H54 (cell line): Measurements from ENCODE around the gene FLNB.

ENCODE experiments used
- DNase-seq: peaks from one replicate; pipeline ENCODE4 v3.0.0; 2011; ENCODE audit warnings: low spot score, mixed read lengths; ENCODE audit not compliant: insufficient read length
- FAIRE-seq: peaks from 3 replicates; lab custom pipeline; 2011; peaks lifted over from hg19 to GRCh38; lab: Jason Lieb, UNC
- POLR2A ChIP-seq: IDR thresholded peaks from 2 replicates; pipeline ENCODE4 v1.6.1; 2011; ENCODE audit warnings: low read depth, mild to moderate bottlenecking, low read length

The FLNB gene

DNA sequence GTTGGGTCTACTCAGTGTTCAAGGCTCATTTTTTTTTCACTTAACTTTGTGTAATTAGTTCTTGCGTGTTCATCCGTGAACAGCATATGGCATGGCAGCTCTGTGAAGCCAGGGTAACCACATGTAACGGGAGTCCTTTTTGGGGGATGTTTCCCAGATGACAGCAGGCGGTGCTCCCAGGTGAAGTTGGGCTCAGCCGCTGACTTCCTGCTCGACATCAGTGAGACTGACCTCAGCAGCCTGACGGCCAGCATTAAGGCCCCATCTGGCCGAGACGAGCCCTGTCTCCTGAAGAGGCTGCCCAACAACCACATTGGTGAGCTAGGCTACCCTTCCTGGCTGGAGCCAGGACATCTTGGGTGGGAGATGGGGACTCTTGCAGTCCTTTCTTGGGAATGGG lies 139.8 kb downstream of the FLNB start:
- no peak for TF ChIP-seq POLR2A
- DNase-seq (no peak), FAIRE-seq (no peak)

DNA sequence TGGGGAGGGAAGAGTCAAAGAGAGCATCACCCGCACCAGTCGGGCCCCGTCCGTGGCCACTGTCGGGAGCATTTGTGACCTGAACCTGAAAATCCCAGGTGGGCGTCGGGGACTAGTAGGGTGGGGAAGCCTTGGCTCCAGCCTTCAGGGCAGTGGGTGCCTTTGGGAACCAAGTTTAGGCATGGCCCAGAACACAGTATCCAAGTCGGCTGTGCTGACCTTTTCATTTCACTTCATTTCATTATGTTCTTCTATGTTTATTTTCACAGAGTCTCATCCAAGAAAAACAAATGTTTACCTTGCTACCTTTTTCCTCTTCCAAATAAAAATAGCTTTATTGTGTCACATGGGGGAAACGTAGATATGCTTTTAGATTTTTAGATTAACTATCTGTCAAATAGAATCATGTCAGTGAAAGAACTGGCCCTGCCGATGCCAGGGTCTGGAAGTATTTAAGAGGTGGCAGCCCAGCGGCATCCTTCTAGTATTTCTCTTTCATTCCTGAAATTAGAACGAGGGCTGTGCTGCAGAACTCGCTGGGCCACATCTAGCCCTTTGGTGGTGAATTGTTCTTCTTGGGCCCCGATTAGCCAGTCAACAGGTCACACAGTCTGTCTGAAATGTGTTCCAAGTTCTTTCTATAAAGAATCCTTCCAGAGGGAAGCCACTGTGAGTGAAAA lies 142.0 kb downstream of the FLNB start:
- FAIRE-seq: no peak
- no peak for DNase-seq
- TF ChIP-seq POLR2A: no peak

DNA sequence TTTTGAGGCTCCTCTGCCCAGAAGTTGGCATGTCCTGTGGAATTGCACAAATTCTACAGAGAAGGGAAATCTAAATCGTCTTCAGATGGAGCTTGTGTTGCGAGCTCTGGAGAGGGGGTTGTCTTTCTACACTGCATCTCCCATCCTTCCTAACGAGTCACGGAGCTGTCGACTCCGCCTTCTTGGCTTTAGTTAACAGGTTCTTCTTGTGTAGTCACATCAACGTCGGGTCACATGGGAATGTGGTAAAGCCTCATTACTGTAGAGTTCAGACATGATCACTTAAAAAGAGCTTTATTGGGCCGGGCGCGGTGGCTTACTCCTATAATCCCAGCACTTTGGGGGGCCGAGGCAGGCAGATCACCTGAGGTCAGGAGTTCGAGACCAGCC lies 142.6 kb downstream of the FLNB start:
- DNase-seq (no peak), FAIRE-seq (no peak)
- no peak for TF ChIP-seq POLR2A

DNA sequence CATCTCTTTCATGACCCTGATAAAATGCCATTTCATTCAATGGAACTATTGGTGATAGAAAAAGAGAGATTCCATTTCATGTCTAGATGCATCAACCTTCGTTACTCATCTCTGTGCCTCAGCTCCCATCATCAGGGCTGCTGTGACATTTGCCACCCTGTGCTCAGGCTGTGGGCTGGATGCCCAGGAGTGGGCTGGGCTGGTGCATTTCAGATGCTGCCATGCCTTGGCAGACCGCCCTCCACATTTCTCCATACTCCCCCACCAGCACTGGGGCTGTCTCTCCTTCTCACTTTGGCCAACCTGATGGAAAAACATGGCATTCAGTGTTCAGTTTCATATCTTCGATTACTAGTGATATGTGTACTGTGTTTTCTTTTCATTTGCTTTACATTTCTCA lies 143.4 kb downstream of the FLNB start:
- TF ChIP-seq POLR2A: no peak
- DNase-seq (no peak), FAIRE-seq (no peak)

DNA sequence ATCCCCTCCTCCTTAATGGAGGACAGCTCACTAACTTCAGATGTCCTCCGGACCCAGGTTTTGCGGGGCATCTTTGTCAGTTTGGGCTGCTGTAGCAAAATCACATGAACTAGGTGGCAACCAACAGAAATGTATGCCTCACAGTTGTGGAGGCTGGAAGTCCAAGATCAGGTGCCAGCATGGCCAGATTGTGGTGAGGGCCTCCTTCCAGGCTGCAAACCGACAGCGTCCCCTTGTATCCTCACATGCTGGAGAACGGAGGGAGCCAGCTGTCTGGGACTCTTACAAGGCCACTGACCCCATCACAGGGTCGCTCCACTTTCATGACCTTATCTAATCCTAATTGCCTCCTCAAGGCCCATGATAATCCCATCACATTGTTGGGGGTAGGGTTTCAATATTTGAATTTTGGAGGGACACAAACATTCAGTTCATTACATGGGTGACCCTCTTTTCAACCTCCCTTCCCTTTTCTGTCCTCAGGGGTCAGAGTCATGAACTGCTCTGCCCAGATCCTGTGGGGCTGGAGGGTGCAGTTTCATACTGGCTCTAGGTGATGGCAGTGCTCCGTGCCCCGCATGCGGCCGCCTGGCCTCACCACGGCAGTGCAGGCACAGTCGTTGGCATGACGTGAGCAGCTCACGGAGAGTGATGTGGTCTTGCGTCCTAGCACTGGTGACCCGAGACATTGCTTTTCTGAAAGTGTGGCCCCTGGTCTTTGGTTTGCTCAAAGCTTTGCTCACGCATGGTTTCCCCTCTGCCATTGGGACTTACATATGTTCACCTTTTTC lies 144.2 kb downstream of the FLNB start:
- TF ChIP-seq POLR2A: no peak
- no peak for DNase-seq
- no peak for FAIRE-seq

DNA sequence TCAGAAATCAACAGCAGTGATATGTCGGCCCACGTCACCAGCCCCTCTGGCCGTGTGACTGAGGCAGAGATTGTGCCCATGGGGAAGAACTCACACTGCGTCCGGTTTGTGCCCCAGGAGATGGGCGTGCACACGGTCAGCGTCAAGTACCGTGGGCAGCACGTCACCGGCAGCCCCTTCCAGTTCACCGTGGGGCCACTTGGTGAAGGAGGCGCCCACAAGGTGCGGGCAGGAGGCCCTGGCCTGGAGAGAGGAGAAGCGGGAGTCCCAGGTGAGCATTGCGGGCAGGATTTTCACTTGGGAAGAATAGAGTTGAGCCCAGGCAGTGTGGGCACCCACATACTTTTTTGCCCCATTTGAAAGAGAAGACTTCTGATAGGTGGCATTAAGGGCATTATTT lies 145.1 kb downstream of the FLNB start:
- FAIRE-seq (no peak), DNase-seq (no peak)
- TF ChIP-seq POLR2A: no peak

DNA sequence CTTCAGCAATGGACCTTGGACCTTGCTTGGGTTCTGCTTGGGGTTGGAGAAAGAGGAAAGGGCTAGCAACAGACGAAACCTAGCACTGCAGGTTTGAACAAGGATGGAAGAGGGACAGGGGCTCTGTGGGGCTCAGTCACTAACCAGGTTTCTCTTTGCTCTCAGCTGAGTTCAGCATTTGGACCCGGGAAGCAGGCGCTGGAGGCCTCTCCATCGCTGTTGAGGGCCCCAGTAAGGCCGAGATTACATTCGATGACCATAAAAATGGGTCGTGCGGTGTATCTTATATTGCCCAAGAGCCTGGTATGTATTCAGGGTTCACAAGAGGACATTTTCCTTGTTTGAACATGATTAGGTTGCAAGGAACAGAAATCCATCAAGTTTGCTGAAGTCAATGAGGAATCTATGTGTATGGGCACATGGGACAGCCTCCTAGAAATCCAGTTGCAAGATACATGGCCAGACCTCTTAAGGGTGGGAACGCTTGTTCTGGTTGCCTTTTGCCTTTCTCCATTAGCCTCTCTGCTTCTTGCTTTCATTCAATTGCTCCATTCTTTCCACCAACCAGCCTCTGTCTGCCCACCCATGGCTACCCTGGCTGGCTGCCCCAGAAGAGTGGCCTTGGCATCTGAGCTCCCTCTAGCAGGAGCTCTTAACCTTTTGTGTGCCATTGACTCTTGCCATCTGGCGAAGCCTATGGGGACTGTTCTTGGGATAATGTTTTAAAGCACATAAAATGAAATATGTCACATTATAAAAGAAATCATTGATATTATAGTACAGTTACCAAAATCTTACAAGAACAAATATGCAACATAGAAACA lies 146.6 kb downstream of the FLNB start:
- no peak for FAIRE-seq
- TF ChIP-seq POLR2A: no peak
- no peak for DNase-seq

DNA sequence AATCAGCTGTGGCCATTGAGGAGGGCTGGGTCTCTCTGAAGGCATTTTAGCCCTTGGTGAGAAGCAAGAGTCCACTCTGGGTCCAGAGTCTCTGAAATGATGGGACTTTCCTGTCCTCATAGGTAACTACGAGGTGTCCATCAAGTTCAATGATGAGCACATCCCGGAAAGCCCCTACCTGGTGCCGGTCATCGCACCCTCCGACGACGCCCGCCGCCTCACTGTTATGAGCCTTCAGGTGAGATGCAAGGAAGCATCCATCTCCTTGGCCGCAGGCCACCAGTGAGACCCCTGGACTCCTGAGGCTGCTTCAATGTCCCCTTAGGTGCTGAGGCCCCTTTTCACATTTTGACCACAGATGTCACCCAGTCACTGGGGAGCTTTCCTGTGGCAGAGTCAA lies 147.6 kb downstream of the FLNB start:
- FAIRE-seq: no peak
- no peak for DNase-seq
- no peak for TF ChIP-seq POLR2A

DNA sequence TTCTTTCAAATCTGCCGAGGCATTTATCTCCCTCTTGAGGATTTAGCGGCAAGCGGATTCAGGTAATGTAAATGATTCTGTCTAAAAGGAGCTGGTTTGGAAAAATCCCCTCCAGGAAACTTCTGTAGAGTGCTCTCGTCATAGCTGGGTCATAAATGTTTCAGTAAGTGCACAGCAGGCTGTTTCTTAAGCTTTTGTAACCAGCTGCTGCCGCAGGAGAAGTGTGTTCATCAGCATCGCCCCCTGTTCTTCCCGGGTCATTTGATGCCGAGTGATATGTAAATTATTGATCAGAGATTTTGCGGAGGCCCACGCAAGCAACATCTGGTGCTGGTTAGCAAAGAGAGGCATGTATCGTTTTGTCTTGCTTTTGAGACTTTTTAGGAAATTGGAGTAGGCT lies 149.5 kb downstream of the FLNB start:
- DNase-seq (no peak), FAIRE-seq (no peak)
- TF ChIP-seq POLR2A: no peak

DNA sequence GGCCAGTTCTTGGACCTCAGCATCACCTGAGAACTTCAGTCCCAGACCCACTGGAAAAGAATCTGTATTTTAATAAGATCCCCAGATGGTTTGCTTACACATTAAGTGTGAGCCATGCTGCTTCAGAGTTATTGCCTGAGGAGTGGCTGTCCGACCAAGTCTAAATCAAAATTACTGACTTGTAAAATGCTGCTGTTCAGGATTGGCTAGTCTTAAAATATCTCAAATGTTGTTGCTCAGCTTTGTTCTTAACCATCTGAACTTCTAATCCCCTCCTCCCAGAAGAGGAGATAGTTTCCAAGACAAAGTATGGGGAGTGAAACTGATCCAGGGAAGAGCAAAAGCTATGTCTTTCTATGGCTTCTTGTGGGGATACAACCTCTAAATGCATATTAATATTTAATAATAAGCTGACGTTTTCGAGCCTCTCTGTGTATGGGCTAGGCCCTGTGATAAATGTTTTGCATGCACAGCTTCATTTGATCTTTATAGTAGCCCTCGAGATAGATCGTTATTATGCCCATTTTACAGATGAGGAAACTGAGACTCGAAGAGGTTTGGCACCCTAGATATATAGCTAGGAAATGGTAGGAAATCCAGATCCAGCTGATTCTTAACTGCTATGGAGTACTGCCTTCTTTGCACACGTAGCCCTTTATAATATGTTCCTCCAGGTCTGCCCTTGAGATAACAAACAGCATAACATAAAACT lies 150.4 kb downstream of the FLNB start:
- no peak for FAIRE-seq
- TF ChIP-seq POLR2A: no peak

DNA sequence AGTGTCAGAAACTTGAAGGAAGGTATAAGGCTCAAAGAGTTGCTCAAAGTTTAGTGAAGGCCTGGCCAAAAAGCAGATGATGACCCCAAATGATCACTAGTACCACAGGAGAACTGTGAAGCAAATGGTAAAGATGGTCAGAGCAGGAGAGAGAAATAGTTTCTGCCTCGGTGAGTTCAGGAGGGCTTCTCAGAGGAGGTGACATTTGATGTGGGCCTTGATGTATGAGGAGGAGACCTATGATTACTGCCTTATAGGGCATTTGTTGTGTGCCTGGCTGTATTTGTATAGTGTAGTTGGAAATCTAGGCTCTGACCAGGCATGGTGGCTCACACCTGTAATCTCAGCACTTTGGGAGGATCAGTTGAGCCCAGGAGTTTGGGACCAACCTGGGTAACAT lies 152.2 kb downstream of the FLNB start:
- TF ChIP-seq POLR2A: no peak
- FAIRE-seq: no peak
- no peak for DNase-seq

More for the DNA sequence above, 150.4 kb downstream of the FLNB start:
- DNase-seq: no peak

DNA sequence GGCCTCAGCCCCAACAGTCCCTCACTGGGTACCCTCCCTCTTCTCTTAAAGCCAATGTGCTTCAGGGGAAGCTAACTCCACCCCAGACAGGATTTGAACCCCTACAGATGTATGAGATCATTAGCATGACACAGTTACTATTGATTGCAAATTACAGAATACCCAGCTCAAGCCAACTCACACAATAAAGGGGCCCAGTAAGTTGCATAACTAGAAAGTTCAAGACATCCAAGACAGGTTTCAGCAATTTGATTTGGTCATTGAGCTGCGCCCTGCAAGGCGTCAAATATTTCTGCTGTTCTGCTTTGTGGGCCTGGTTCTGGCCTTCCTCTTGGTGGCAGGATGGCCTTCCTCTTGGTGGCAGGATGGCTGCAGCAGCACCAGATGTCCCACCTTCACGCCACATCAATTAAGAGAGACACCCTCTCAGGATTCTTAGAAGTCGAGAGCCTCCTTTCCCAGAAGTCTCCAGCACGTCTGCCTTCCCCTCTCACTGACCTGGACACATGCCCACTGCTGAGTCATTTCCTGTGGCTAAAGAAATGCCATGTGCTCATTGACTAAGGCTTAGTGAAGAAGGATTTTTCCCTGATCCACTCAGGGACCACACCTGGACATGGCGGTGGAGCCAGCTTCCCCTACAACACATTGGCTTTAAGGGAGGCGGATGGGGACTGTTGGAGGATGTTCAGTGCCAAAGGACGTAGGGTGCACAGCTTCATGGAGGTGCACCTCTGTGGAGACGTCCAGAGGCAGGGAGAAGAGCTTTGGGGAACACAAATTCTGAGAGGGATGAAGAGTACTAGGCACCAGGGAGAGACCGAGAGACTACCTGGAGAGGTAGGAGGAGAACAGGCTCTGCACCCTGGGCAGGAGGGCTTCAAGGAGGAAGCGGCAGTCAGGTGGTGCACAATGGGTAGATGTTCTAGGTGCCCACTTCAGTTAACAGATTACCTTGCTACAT lies 153.5 kb downstream of the FLNB start:
- DNase-seq: peak; percentile 82
- TF ChIP-seq POLR2A: no peak
- peak; percentile 87 for FAIRE-seq
